Small intestine (tissue), 7 donors: Measurements from ENCODE around the gene RUFY1. TPM values are rescaled to one million over a fixed set of nuclear protein-coding genes. Genes with fewer than 3 reads are reported as not detected.
"Not testable (repeated sequence)": the region's sequence is repeated elsewhere in the genome, so short reads cannot be mapped to it uniquely, and the experiment has no call there.

Experiments used
- DNase-seq, 2 donors: peaks; one replicate each; pipeline versions ENCODE4 v3.0.0 to v3.0.0-alpha.2; 2013
- FAIRE-seq: peaks from 2 replicates; lab custom pipeline; 2012; peaks lifted over from hg19 to GRCh38; lab: Jason Lieb, UNC
- H3K27ac ChIP-seq, 3 donors: one replicate each; pipeline ENCODE4 v1.5.1; 2013; ENCODE audit warnings: low read length in 2 of 3, mild to moderate bottlenecking in 2 of 3, control low read depth in 1 of 3, inconsistent platforms in 1 of 3, low read depth in 1 of 3, moderate library complexity in 1 of 3
- H3K27me3 ChIP-seq, 3 donors: one replicate each; pipeline ENCODE4 v1.6.1; 2013; ENCODE audit warnings: low read length in 3 of 3, inconsistent platforms in 1 of 3; ENCODE audit not compliant: control insufficient read depth in 3 of 3, insufficient read depth in 3 of 3
- H3K36me3 ChIP-seq, 3 donors: one replicate each; pipeline ENCODE4 v1.6.1; 2013; ENCODE audit warnings: low read length in 3 of 3, inconsistent platforms in 1 of 3, low read depth in 1 of 3, mild to moderate bottlenecking in 1 of 3, moderate library complexity in 1 of 3; ENCODE audit not compliant: control insufficient read depth in 3 of 3, insufficient read depth in 2 of 3
- H3K4me1 ChIP-seq, 3 donors: one replicate each; pipeline ENCODE4 v1.6.1; 2013; ENCODE audit warnings: low read length in 2 of 3, inconsistent platforms in 1 of 3, low read depth in 1 of 3, mild to moderate bottlenecking in 1 of 3, moderate library complexity in 1 of 3; ENCODE audit not compliant: control insufficient read depth in 3 of 3, insufficient read depth in 2 of 3
- H3K4me3 ChIP-seq, 3 donors: one replicate each; pipeline ENCODE4 v1.5.1; 2013; ENCODE audit warnings: low read length in 3 of 3, control low read depth in 1 of 3, inconsistent platforms in 1 of 3, low read depth in 1 of 3, mild to moderate bottlenecking in 1 of 3, moderate library complexity in 1 of 3
- H3K9me3 ChIP-seq, 2 donors: one replicate each; pipeline ENCODE4 v1.6.1; 2013; ENCODE audit warnings: low read depth in 1 of 2, low read length in 1 of 2; ENCODE audit not compliant: control insufficient read depth in 2 of 2, insufficient read depth in 1 of 2
- WGBS, 3 donors: extraction: QIAGEN DNeasy Blood & Tissue Kit; methylation state at CpG; one replicate each; pipeline ENCODE4 v1.1.7; 2013; 5-methylcytosine and 5-hydroxymethylcytosine counted together
- polyA plus RNA-seq, 4 donors: library from polyadenylated mRNA; stranded (reverse) in 3 of 4; unstranded in 1 of 4; fragments of 200-250 nt in 3 of 4; fragments of 120-200 nt in 1 of 4; gene quantifications; one replicate each; pipeline versions ENCODE4 v1.2.1 to v1.2.3, GENCODE V29; 2013
- donor health status: healthy with polysubstance abuse.
- donor health status: control.
- donor health status: control.
- donor health status: Bipolar disorder and iron deficiency.
- donor health status: healthy.

The RUFY1 gene
- polyA plus RNA-seq, 4 donors: 28.8 to 43.4 (median 33.2) TPM

- Histone ChIP-seq H3K9me3 (no peaks in the 10 kb centered on the region), H3K36me3 (peaks cover 7 to 10% (median 9%) of the 10 kb centered on the region in 3 donors), H3K4me3 (peak overlapping the region in 1 of 3 donors; percentile 100), H3K4me1 (peaks cover 0 to 16% (median 3%) of the 10 kb centered on the region in 3 donors), H3K27ac (peak overlapping the region in 2 of 3 donors; percentile 97 to 98), H3K27me3 (no peaks in the 10 kb centered on the region)
- FAIRE-seq: no peak
- 60 to 79% (median 67%) methylated on average over 9 of the region's 9 CpGs for WGBS, 3 donors
- peak in 1 of 2 donors; percentile 32 for DNase-seq
These were observed 74.5 kb downstream of the RUFY1 start for GRCh38 chr5:179624841-179625271.

GRCh38 chr5:179633501-179634369 is 83.4 kb downstream of the RUFY1 start:
- not testable (repeated sequence) for FAIRE-seq, H3K27ac ChIP-seq, H3K27me3 ChIP-seq, H3K4me1 ChIP-seq, H3K36me3 ChIP-seq, H3K9me3 ChIP-seq
- H3K4me3 ChIP-seq: peak overlapping the region in 2 of 3 donors; percentile 39 to 50
- DNase-seq: peak in 1 of 2 donors; percentile 7
- 16 to 63% (median 34%) methylated on average over 19 of the region's 38 CpGs for WGBS, 3 donors

GRCh38 chr5:179634370-179635172 is 84.2 kb downstream of the RUFY1 start:
- not testable (repeated sequence) for H3K9me3 ChIP-seq, H3K4me3 ChIP-seq, FAIRE-seq, H3K4me1 ChIP-seq, H3K36me3 ChIP-seq, DNase-seq, H3K27me3 ChIP-seq, H3K27ac ChIP-seq
- 0 to 4% (median 3%) methylated on average over 5 to 9 of the region's 49 CpGs for WGBS, 3 donors

GRCh38 chr5:179639296-179639695 is 88.9 kb downstream of the RUFY1 start:
- DNase-seq: not testable (repeated sequence)

GRCh38 chr5:179641745-179642144 is 91.4 kb downstream of the RUFY1 start:
- no CpG with 5 or more reads among the region's 4 CpGs for WGBS, 3 donors
- not testable (repeated sequence) for FAIRE-seq, DNase-seq

More at GRCh38 chr5:179639296-179639695, 88.9 kb downstream of the RUFY1 start:
- H3K9me3 ChIP-seq, H3K4me3 ChIP-seq, H3K27me3 ChIP-seq, H3K27ac ChIP-seq, H3K4me1 ChIP-seq, H3K36me3 ChIP-seq, FAIRE-seq: not testable (repeated sequence)
- 92 to 94% (median 93%) methylated on average over 11 of the region's 11 CpGs for WGBS, 3 donors

GRCh38 chr5:179642626-179643025 is 92.3 kb downstream of the RUFY1 start:
- H3K4me1 ChIP-seq, FAIRE-seq, H3K4me3 ChIP-seq, H3K9me3 ChIP-seq, H3K27me3 ChIP-seq, H3K36me3 ChIP-seq, H3K27ac ChIP-seq, DNase-seq: not testable (repeated sequence)
- 84 to 86% (median 86%) methylated on average over 14 to 16 of the region's 17 CpGs for WGBS, 3 donors

More at GRCh38 chr5:179641745-179642144, 91.4 kb downstream of the RUFY1 start:
- H3K27me3 ChIP-seq, H3K4me3 ChIP-seq, H3K4me1 ChIP-seq, H3K27ac ChIP-seq, H3K36me3 ChIP-seq, H3K9me3 ChIP-seq: not testable (repeated sequence)

GRCh38 chr5:179643141-179643920 is 93.0 kb downstream of the RUFY1 start:
- 76 to 85% (median 76%) methylated on average over 14 to 16 of the region's 16 CpGs for WGBS, 3 donors
- H3K4me3 ChIP-seq, H3K36me3 ChIP-seq, FAIRE-seq, DNase-seq, H3K9me3 ChIP-seq, H3K27me3 ChIP-seq, H3K4me1 ChIP-seq, H3K27ac ChIP-seq: not testable (repeated sequence)

GRCh38 chr5:179644766-179645165 is 94.4 kb downstream of the RUFY1 start:
- FAIRE-seq, H3K9me3 ChIP-seq, H3K36me3 ChIP-seq, H3K4me3 ChIP-seq, H3K27ac ChIP-seq, H3K27me3 ChIP-seq, DNase-seq, H3K4me1 ChIP-seq: not testable (repeated sequence)
- WGBS, 3 donors: 79 to 89% (median 86%) methylated on average over 4 of the region's 5 CpGs
